ENCODE data around the gene B9D1.

DNA sequence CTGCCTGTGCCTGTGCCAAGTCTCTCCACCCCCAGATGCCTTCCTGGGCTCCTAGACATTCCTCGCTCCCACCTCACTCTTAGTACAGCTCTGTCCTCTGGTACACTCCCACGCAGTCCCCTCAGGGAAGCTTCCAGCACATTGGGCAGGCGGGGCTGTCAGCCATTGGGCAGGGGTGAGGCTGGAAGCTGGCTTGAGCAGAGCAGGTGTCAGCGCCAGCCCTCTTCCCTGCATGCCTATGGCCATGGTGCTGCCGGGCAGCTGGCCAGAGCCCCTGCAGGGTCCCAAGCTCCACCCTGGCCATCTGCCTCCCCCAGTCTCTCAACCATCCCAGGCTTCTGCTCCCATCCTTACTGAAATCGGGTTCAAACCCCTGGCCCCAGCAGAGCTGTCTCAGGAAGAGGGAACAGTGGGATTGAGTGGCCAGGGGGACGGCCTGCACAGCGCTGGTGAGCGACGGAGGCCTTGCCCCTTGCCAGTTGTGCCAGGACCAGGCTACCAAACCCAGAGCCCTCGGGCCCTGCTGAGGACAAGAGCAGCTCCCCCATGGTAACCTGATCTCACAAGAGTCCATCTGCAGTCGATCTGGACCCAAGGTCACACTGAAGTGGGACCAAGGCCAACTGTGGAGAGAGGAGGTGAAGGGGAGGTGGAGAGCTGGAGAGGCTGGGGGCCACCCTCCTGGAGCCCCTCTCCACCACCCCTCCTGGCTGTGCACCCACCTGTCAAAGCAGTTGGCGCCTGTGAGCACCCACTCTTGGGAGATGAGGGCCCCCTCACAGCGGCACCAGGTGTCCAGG, 2.4 kb upstream of the B9D1 start:
- TF ChIP-seq, protein P1, sequence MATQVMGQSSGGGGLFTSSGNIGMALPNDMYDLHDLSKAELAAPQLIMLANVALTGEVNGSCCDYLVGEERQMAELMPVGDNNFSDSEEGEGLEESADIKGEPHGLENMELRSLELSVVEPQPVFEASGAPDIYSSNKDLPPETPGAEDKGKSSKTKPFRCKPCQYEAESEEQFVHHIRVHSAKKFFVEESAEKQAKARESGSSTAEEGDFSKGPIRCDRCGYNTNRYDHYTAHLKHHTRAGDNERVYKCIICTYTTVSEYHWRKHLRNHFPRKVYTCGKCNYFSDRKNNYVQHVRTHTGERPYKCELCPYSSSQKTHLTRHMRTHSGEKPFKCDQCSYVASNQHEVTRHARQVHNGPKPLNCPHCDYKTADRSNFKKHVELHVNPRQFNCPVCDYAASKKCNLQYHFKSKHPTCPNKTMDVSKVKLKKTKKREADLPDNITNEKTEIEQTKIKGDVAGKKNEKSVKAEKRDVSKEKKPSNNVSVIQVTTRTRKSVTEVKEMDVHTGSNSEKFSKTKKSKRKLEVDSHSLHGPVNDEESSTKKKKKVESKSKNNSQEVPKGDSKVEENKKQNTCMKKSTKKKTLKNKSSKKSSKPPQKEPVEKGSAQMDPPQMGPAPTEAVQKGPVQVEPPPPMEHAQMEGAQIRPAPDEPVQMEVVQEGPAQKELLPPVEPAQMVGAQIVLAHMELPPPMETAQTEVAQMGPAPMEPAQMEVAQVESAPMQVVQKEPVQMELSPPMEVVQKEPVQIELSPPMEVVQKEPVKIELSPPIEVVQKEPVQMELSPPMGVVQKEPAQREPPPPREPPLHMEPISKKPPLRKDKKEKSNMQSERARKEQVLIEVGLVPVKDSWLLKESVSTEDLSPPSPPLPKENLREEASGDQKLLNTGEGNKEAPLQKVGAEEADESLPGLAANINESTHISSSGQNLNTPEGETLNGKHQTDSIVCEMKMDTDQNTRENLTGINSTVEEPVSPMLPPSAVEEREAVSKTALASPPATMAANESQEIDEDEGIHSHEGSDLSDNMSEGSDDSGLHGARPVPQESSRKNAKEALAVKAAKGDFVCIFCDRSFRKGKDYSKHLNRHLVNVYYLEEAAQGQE (IDR thresholded peaks at IDR 0.05; ENCODE audit: unreplicated experiment), result no peak
- TF ChIP-seq POLR2AphosphoS5 (IDR thresholded peaks at IDR 0.05; ENCODE audit: low read depth) (no peak), NANOG (IDR thresholded peaks at IDR 0.05; ENCODE audit: borderline replicate concordance) (no peak), ZNF331 (CRISPR knock-in tag; IDR thresholded peaks at IDR 0.05; ENCODE audit: low read depth) (no peak), EZH2 (IDR thresholded peaks at IDR 0.05; ENCODE audit: low read depth, unreplicated experiment) (no peak), ZNF114 (CRISPR knock-in tag; IDR thresholded peaks at IDR 0.05) (no peak), EZH2phosphoT487 (IDR thresholded peaks at IDR 0.05; ENCODE audit: unreplicated experiment) (no peak), CREB1 (CRISPR knock-in tag; IDR thresholded peaks at IDR 0.05; ENCODE audit: low read depth) (no peak), JUNB (IDR thresholded peaks at IDR 0.05; ENCODE audit: unreplicated experiment) (no peak)
- TF ChIP-seq, protein P2, sequence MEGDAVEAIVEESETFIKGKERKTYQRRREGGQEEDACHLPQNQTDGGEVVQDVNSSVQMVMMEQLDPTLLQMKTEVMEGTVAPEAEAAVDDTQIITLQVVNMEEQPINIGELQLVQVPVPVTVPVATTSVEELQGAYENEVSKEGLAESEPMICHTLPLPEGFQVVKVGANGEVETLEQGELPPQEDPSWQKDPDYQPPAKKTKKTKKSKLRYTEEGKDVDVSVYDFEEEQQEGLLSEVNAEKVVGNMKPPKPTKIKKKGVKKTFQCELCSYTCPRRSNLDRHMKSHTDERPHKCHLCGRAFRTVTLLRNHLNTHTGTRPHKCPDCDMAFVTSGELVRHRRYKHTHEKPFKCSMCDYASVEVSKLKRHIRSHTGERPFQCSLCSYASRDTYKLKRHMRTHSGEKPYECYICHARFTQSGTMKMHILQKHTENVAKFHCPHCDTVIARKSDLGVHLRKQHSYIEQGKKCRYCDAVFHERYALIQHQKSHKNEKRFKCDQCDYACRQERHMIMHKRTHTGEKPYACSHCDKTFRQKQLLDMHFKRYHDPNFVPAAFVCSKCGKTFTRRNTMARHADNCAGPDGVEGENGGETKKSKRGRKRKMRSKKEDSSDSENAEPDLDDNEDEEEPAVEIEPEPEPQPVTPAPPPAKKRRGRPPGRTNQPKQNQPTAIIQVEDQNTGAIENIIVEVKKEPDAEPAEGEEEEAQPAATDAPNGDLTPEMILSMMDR (conservative IDR thresholded peaks at IDR 0.05; ENCODE audit: low read depth in 2 of 2), result no peak
- TF ChIP-seq, protein P3, sequence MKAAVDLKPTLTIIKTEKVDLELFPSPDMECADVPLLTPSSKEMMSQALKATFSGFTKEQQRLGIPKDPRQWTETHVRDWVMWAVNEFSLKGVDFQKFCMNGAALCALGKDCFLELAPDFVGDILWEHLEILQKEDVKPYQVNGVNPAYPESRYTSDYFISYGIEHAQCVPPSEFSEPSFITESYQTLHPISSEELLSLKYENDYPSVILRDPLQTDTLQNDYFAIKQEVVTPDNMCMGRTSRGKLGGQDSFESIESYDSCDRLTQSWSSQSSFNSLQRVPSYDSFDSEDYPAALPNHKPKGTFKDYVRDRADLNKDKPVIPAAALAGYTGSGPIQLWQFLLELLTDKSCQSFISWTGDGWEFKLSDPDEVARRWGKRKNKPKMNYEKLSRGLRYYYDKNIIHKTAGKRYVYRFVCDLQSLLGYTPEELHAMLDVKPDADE (IDR thresholded peaks at IDR 0.05), result no peak
